AG09309 (cell line): Measurements from ENCODE around the gene RERE.

Experiments
- DNase-seq: peaks from one replicate; pipeline ENCODE4 v3.0.0-alpha.2; 2010; ENCODE audit warnings: low read depth
- H3K4me3 ChIP-seq: 2 replicates; pipeline ENCODE4 v1.5.1; 2011; ENCODE audit warnings: mild to moderate bottlenecking, low read depth, low read length, moderate library complexity; ENCODE audit not compliant: control insufficient read depth
- CTCF ChIP-seq: IDR thresholded peaks from 2 replicates; pipeline ENCODE4 v1.5.1; 2011; ENCODE audit warnings: mild to moderate bottlenecking, low read depth, low read length, inconsistent platforms; ENCODE audit not compliant: insufficient read depth, control insufficient read depth; ENCODE audit errors: missing control alignments

RERE gene

GRCh38 chr1:8465013-8465412 lies 352.4 kb downstream of the RERE start:
- DNase-seq = no peak
- TF ChIP-seq CTCF = no peak
- no peak overlapping the region for H3K4me3 ChIP-seq

GRCh38 chr1:8464377-8464776 lies 353.1 kb downstream of the RERE start:
- no peak overlapping the region for H3K4me3 ChIP-seq
- no peak for TF ChIP-seq CTCF
- DNase-seq = no peak

- no peak for TF ChIP-seq CTCF
- peak overlapping the region; percentile 11 for H3K4me3 ChIP-seq
- no peak for DNase-seq
Observed at GRCh38 chr1:8463144-8463927, 354.1 kb downstream of the RERE start.

GRCh38 chr1:8462371-8462892 lies 355.0 kb downstream of the RERE start:
- TF ChIP-seq CTCF = no peak

GRCh38 chr1:8461351-8462110 lies 355.9 kb downstream of the RERE start:
- TF ChIP-seq CTCF = no peak
- H3K4me3 ChIP-seq = no peak overlapping the region
- no peak for DNase-seq

More at GRCh38 chr1:8462371-8462892, 355.0 kb downstream of the RERE start:
- no peak for DNase-seq
- no peak overlapping the region for H3K4me3 ChIP-seq

- DNase-seq = no peak
- no peak for TF ChIP-seq CTCF
Observed at GRCh38 chr1:8460784-8461183, 356.7 kb downstream of the RERE start.

More at GRCh38 chr1:8460784-8461183, 356.7 kb downstream of the RERE start:
- no peak overlapping the region for H3K4me3 ChIP-seq
